Measurements from ENCODE around the gene NGRN. TPM values are rescaled to one million over a fixed set of nuclear protein-coding genes. Genes with fewer than 3 reads are reported as not detected.
A peak's percentile ranks its signal among the peaks of the same experiment; 100 is the strongest.
"Not testable (repeated sequence)": the region's sequence is repeated elsewhere in the genome, so short reads cannot be mapped to it uniquely, and the experiment has no call there.

Gene NGRN
- total and polyA plus RNA-seq, 2 experiments from 2014 or later, result 99.5 to 122 TPM

DNA sequence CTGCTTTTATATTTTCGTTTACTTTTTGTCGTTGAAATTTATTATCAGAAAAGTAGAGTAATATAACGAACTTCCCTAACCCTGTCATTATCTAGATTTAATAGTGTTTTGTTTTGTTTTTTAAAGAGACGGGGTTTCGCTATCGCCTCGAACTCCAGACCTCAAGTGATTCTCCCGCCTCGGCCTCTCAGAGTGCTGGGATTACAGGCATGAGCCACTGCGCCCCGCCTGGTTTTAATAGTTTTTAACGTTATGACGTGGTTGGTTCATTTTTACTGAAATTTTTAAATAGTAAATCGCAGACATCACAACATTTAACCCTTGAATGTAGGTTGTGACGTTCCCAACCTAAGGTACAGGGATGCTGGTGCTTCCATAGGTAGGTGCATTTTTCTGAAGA, 1.0 kb downstream of the NGRN start:
- H3K9me3 ChIP-seq (ENCODE audit: low read depth), result no peaks in the 10 kb centered on the region
- no peaks in the 10 kb centered on the region for H3K27me3 ChIP-seq (replicated peaks; ENCODE audit: insufficient read depth)
- peaks cover 34% of the 10 kb centered on the region for H3K4me1 ChIP-seq (ENCODE audit: insufficient read depth)
- peak overlapping the region; percentile 96 for H3K4me2 ChIP-seq (ENCODE audit: unreplicated experiment)
- in situ Hi-C loops (cut with MboI), result no loop called here
- WGBS, 2 experiments (ENCODE audit: low coverage in 1 of 2, low lambda C conversion rate in 2 of 2, missing lambda C conversion rate in 2 of 2), result 7 to 8% methylated on average over 15 of the region's 15 CpGs
- H3K9ac ChIP-seq, result peak overlapping the region; percentile 93
- H2AFZ ChIP-seq, result peak overlapping the region; percentile 84
- peaks cover 58% of the 10 kb centered on the region for H3K79me2 ChIP-seq (ENCODE audit: insufficient read depth)
- peaks cover 4% of the 10 kb centered on the region; the same call in 1 of the 2 replicates for H3F3A ChIP-seq (ENCODE audit: insufficient read depth)
- peak; percentile 81 for DNase-seq
- peak overlapping the region; percentile 93 for H3K4me3 ChIP-seq
- H3K27ac ChIP-seq, result peak overlapping the region; percentile 90
- H3K36me3 ChIP-seq (ENCODE audit: low read depth), result peaks cover 15% of the 10 kb centered on the region; the same call in 1 of the 2 replicates
- no peak for TF ChIP-seq EZH2phosphoT487 (IDR thresholded peaks at IDR 0.05; ENCODE audit: insufficient read depth, low read depth)
- TF ChIP-seq EZH2 (IDR thresholded peaks at IDR 0.05; ENCODE audit: insufficient read depth, poor library complexity, severe bottlenecking), result no peak
- H3K9me2 ChIP-seq (ENCODE audit: insufficient read depth), result no peaks in the 10 kb centered on the region
- H4K20me1 ChIP-seq (ENCODE audit: insufficient read depth), result no peaks in the 10 kb centered on the region; the same call in 1 of the 2 replicates

DNA sequence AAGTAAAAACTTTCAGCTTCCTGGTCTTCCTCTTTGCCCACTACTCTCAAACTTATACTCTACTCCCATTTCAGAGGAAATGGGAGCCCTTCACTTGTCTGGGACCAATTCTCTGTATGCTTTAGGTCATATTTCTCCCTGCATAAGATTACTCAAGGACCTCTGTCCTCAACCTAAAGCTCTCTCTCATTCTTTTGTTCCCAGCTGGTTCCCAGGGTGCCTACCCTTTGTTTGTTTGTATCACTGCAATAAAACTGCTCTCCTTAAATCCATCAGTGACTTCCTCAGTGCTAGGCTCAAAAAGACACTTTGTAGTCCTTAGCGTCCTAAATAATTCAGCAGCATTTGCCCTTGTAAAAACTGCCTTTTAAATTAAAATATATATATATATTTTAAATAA, 2.9 kb downstream of the NGRN start:
- peak overlapping the region; percentile 96 for H3K4me2 ChIP-seq (ENCODE audit: unreplicated experiment)
- WGBS, 2 experiments (ENCODE audit: low coverage in 1 of 2, low lambda C conversion rate in 2 of 2, missing lambda C conversion rate in 2 of 2), result 5 to 20% methylated on average over 1 of the region's 1 CpG

DNA sequence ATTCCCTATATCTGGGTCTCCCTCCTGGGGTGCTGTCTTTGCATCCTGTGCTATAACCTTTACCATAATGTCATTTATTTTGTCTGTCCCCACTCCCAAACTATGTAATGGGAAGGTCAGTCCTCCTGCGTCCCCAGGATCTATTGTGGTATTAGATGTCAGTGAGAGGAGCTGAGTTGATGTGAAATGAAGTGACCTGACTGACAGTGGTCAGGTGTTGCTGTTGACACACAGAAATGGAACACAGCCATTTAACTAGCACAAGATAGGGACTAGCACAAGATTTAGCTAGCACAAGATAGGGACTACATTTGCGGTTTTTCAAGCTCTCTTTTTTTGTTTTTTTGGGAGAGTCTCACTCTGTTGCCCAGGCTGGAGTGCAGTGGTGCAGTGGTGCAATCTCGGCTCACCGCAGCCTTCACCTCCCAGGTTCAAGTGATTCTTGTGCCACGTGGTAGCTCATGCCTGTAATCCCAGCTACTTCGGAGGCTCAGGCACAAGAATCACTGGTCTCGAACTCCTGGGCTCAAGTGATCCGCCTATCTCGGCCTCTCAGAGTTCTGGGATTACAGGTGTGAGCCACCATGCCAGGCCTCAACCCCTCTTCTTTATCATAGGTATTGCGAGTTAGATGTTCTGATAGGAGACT, 5.2 kb downstream of the NGRN start:
- H3K4me2 ChIP-seq (ENCODE audit: unreplicated experiment), result no peak overlapping the region
- no peak overlapping the region for H2AFZ ChIP-seq
- H3K36me3 ChIP-seq (ENCODE audit: low read depth), result peaks cover 16% of the 10 kb centered on the region; the same call in 1 of the 2 replicates
- no peaks in the 10 kb centered on the region for H3K9me2 ChIP-seq (ENCODE audit: insufficient read depth)
- in situ Hi-C loops (cut with MboI), result no loop called here
- H3F3A ChIP-seq (ENCODE audit: insufficient read depth), result 0 out of 2 replicates have a peak, but pooled peaks cover 4% of the 10 kb centered on the region
- no peak for DNase-seq
- 92 to 94% methylated on average over 10 of the region's 10 CpGs for WGBS, 2 experiments (ENCODE audit: low coverage in 1 of 2, low lambda C conversion rate in 2 of 2, missing lambda C conversion rate in 2 of 2)
- no peaks in the 10 kb centered on the region for H3K9me3 ChIP-seq (ENCODE audit: low read depth)
- peaks cover 90% of the 10 kb centered on the region for H3K79me2 ChIP-seq (ENCODE audit: insufficient read depth)
- H3K4me1 ChIP-seq (ENCODE audit: insufficient read depth), result peaks cover 19% of the 10 kb centered on the region
- H3K27ac ChIP-seq, result no peak overlapping the region
- no peak overlapping the region for H3K9ac ChIP-seq
- H3K27me3 ChIP-seq (replicated peaks; ENCODE audit: insufficient read depth), result no peaks in the 10 kb centered on the region
- H4K20me1 ChIP-seq (ENCODE audit: insufficient read depth), result no peaks in the 10 kb centered on the region; the same call in 1 of the 2 replicates
- TF ChIP-seq EZH2phosphoT487 (IDR thresholded peaks at IDR 0.05; ENCODE audit: insufficient read depth, low read depth) (no peak), EZH2 (IDR thresholded peaks at IDR 0.05; ENCODE audit: insufficient read depth, poor library complexity, severe bottlenecking) (no peak)
- H3K4me3 ChIP-seq, result no peak overlapping the region

More for the DNA sequence above, 2.9 kb downstream of the NGRN start:
- no peak overlapping the region for H3K9ac ChIP-seq
- H3K4me3 ChIP-seq, result peak overlapping the region; percentile 93
- no peaks in the 10 kb centered on the region for H3K9me2 ChIP-seq (ENCODE audit: insufficient read depth)
- H4K20me1 ChIP-seq (ENCODE audit: insufficient read depth), result no peaks in the 10 kb centered on the region; the same call in 1 of the 2 replicates
- H3K36me3 ChIP-seq (ENCODE audit: low read depth), result peaks cover 16% of the 10 kb centered on the region; the same call in 1 of the 2 replicates
- no peak overlapping the region for H3K27ac ChIP-seq
- peaks cover 4% of the 10 kb centered on the region; the same call in 1 of the 2 replicates for H3F3A ChIP-seq (ENCODE audit: insufficient read depth)
- DNase-seq, result peak; percentile 9
- peaks cover 77% of the 10 kb centered on the region for H3K79me2 ChIP-seq (ENCODE audit: insufficient read depth)
- H2AFZ ChIP-seq, result no peak overlapping the region
- peaks cover 24% of the 10 kb centered on the region for H3K4me1 ChIP-seq (ENCODE audit: insufficient read depth)
- TF ChIP-seq EZH2phosphoT487 (IDR thresholded peaks at IDR 0.05; ENCODE audit: insufficient read depth, low read depth) (no peak), EZH2 (IDR thresholded peaks at IDR 0.05; ENCODE audit: insufficient read depth, poor library complexity, severe bottlenecking) (no peak)
- no peaks in the 10 kb centered on the region for H3K9me3 ChIP-seq (ENCODE audit: low read depth)
- in situ Hi-C loops (cut with MboI), result no loop called here
- no peaks in the 10 kb centered on the region for H3K27me3 ChIP-seq (replicated peaks; ENCODE audit: insufficient read depth)

DNA sequence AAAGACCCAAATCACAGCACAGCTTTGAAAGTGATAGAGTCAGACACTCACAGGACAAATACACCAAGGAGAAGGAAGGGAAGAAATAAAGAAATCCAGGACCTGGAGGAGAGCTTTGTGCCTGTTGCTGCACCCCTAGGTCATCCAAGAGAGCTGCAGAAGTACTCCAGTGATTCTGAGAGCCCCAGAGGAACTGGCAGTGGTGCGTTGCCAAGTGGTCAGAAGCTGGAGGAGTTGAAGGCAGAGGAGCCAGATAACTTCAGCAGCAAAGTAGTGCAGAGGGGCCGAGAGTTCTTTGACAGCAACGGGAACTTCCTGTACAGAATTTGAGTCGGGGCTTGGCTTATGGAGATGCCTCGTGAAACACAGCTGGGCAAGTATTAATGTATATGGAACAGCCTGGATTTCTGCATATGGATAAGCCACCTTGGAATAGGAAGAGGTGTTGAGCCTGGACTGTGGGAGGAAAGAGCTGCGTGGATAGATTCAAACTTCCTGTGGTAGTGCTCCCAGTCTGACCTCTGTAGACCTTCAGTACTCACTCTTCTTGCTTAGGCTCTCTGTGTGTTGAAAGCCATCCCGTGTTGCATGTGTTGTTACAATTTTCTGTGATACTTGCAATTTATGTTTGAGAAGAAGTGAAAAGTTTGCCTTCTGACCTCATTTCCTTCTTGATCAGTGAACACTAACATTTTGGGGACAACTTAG, 6.1 kb downstream of the NGRN start:
- peaks cover 16% of the 10 kb centered on the region; the same call in 1 of the 2 replicates for H3K36me3 ChIP-seq (ENCODE audit: low read depth)
- no peaks in the 10 kb centered on the region for H3F3A ChIP-seq (ENCODE audit: insufficient read depth)
- WGBS, 2 experiments (ENCODE audit: low coverage in 1 of 2, low lambda C conversion rate in 2 of 2, missing lambda C conversion rate in 2 of 2), result 84 to 89% methylated on average over 7 of the region's 7 CpGs
- no peaks in the 10 kb centered on the region for H3K27me3 ChIP-seq (replicated peaks; ENCODE audit: insufficient read depth)
- H3K9ac ChIP-seq, result no peak overlapping the region
- no peak overlapping the region for H2AFZ ChIP-seq
- H3K9me3 ChIP-seq (ENCODE audit: low read depth), result no peaks in the 10 kb centered on the region
- no peak overlapping the region for H3K4me2 ChIP-seq (ENCODE audit: unreplicated experiment)
- TF ChIP-seq EZH2 (IDR thresholded peaks at IDR 0.05; ENCODE audit: insufficient read depth, poor library complexity, severe bottlenecking) (no peak), EZH2phosphoT487 (IDR thresholded peaks at IDR 0.05; ENCODE audit: insufficient read depth, low read depth) (no peak)
- in situ Hi-C loops (cut with MboI), result no loop called here
- no peaks in the 10 kb centered on the region; the same call in 1 of the 2 replicates for H4K20me1 ChIP-seq (ENCODE audit: insufficient read depth)
- H3K27ac ChIP-seq, result no peak overlapping the region
- H3K4me3 ChIP-seq, result no peak overlapping the region
- no peak for DNase-seq
- no peaks in the 10 kb centered on the region for H3K9me2 ChIP-seq (ENCODE audit: insufficient read depth)
- H3K79me2 ChIP-seq (ENCODE audit: insufficient read depth), result peaks cover 81% of the 10 kb centered on the region
- peaks cover 19% of the 10 kb centered on the region for H3K4me1 ChIP-seq (ENCODE audit: insufficient read depth)

DNA sequence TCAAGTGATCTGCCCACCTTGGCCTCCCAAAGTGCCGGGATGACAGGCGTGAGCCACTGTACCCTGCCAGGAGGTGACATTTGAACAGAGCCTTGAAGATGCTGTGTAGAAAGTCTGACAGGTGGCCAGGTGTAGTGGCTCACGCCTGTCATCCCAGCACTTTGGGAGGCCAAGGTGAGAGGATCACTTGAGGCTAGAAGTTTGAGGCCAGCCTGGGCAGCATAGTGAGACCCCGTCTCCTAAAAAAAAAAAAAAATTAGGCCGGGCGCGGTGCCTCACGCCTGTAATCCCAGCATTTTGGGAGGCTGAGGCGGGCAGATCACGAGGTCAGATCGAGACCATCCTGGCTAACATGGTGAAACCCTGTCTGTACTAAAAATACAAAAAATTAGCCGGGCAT, 13.0 kb downstream of the NGRN start:
- WGBS, 2 experiments (ENCODE audit: low coverage in 1 of 2, low lambda C conversion rate in 2 of 2, missing lambda C conversion rate in 2 of 2), result 98 to 100% methylated on average over 5 to 12 of the region's 12 CpGs
- not testable (repeated sequence) for H3K9me3 ChIP-seq (ENCODE audit: low read depth)

DNA sequence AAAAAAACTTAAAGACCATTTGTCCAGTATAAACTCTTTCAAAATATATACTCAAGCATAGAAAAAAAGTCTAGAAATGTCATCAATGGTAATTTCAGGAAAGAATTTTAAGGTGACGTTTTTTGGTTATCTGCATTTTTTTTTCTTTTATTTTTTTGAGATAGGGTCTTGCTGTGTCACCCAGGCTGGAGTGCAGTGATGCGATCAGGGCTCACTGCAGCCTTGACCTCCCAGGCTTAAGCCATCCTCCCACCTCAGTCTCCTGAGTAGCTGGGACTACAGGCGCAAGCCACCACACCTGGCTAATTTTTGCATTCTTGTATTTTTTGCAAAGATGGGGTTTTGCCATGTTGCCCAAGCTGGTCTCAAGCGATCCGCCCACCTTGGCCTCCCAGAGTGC, 15.3 kb downstream of the NGRN start:
- H3K4me2 ChIP-seq (ENCODE audit: unreplicated experiment); H3K4me1 ChIP-seq (ENCODE audit: insufficient read depth); DNase-seq; H3K4me3 ChIP-seq; H3K36me3 ChIP-seq (ENCODE audit: low read depth); H2AFZ ChIP-seq; H3K9me2 ChIP-seq (ENCODE audit: insufficient read depth); H3K27ac ChIP-seq; H3K27me3 ChIP-seq (replicated peaks; ENCODE audit: insufficient read depth); H3K79me2 ChIP-seq (ENCODE audit: insufficient read depth); H3K9me3 ChIP-seq (ENCODE audit: low read depth); H3F3A ChIP-seq (ENCODE audit: insufficient read depth); H3K9ac ChIP-seq; H4K20me1 ChIP-seq (ENCODE audit: insufficient read depth); in situ Hi-C loops (cut with MboI): not testable (repeated sequence)
- WGBS, 2 experiments (ENCODE audit: low coverage in 1 of 2, low lambda C conversion rate in 2 of 2, missing lambda C conversion rate in 2 of 2), result 93 to 94% methylated on average over 5 of the region's 5 CpGs

More for the DNA sequence above, 13.0 kb downstream of the NGRN start:
- H3K36me3 ChIP-seq (ENCODE audit: low read depth); H3K9ac ChIP-seq; H3F3A ChIP-seq (ENCODE audit: insufficient read depth); H3K4me1 ChIP-seq (ENCODE audit: insufficient read depth); H3K4me2 ChIP-seq (ENCODE audit: unreplicated experiment); H2AFZ ChIP-seq; in situ Hi-C loops (cut with MboI); H3K4me3 ChIP-seq; H4K20me1 ChIP-seq (ENCODE audit: insufficient read depth); H3K9me2 ChIP-seq (ENCODE audit: insufficient read depth); H3K27ac ChIP-seq; DNase-seq; H3K27me3 ChIP-seq (replicated peaks; ENCODE audit: insufficient read depth): not testable (repeated sequence)
- peaks cover 12% of the 10 kb centered on the region for H3K79me2 ChIP-seq (ENCODE audit: insufficient read depth)
